ENCODE data around the gene SLC35G6.

DNA sequence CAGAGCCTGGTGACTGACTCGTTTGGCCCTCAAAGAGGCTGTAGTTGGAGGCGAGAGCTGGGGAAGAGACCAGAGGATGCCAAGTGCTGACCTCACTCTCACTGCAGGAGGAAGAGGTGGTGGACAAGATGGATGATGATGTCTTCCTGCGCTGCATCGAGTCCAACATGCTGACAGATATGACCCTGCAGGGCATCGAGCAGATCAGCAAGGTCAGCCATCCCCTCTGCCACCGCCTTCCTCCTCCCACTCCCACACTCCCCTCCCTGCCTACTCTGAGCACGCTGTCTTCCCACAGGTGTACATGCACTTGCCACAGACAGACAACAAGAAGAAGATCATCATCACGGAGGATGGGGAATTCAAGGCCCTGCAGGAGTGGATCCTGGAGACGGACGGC is 29.9 kb downstream of the SLC35G6 start:
- TF ChIP-seq, protein P1, sequence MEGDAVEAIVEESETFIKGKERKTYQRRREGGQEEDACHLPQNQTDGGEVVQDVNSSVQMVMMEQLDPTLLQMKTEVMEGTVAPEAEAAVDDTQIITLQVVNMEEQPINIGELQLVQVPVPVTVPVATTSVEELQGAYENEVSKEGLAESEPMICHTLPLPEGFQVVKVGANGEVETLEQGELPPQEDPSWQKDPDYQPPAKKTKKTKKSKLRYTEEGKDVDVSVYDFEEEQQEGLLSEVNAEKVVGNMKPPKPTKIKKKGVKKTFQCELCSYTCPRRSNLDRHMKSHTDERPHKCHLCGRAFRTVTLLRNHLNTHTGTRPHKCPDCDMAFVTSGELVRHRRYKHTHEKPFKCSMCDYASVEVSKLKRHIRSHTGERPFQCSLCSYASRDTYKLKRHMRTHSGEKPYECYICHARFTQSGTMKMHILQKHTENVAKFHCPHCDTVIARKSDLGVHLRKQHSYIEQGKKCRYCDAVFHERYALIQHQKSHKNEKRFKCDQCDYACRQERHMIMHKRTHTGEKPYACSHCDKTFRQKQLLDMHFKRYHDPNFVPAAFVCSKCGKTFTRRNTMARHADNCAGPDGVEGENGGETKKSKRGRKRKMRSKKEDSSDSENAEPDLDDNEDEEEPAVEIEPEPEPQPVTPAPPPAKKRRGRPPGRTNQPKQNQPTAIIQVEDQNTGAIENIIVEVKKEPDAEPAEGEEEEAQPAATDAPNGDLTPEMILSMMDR (conservative IDR thresholded peaks at IDR 0.05; ENCODE audit: low read depth, low read length), result no peak
- TF ChIP-seq EZH2phosphoT487 (IDR thresholded peaks at IDR 0.05; ENCODE audit: borderline replicate concordance, low read length) (no peak), EZH2 (IDR thresholded peaks at IDR 0.05; ENCODE audit: low read length, unreplicated experiment) (no peak)
